A673 (cell line): ENCODE data around the gene KIF26A. TPM values are rescaled to one million over a fixed set of nuclear protein-coding genes. Genes with fewer than 3 reads are reported as not detected.

Source experiments
- BruUV-seq: library from RNA; stranded (reverse); fragments of 400-500 nt; replicated peaks from 2 replicates; lab custom pipeline; 2021; lab: Mats Ljungman, UMichigan
- CTCF ChIA-PET: fragments of 300-600 bp; sonication (Branson Sonifier 250); formaldehyde crosslinking; loops from one replicate; lab custom pipeline; 2022; ENCODE audit warnings: antibody characterized with exemption; lab: Charles Lee
- POLR2A ChIA-PET: fragments of 300-600 bp; sonication (Branson Sonifier 250); formaldehyde crosslinking; loops from one replicate; lab custom pipeline; 2022; ENCODE audit warnings: antibody characterized with exemption; ENCODE audit not compliant: low non-redundant PET; lab: Charles Lee
- DNase-seq: peaks from one replicate; pipeline ENCODE4 v3.0.0-alpha.2; 2015; ENCODE audit warnings: low spot score
- H3K27ac ChIP-seq: fragments of 200-600 bp; sonication (generic); 2 replicates; pipeline ENCODE4 v1.5.1; 2016; ENCODE audit warnings: mixed run types, low read depth, mild to moderate bottlenecking, mixed read lengths, antibody characterized with exemption, low read length; ENCODE audit not compliant: poor library complexity, severe bottlenecking
- H3K27me3 ChIP-seq: fragments of 200-600 bp; sonication (generic); replicated peaks from 2 replicates; pipeline ENCODE4 v1.6.1; 2017; ENCODE audit warnings: mixed run types, low read depth, mild to moderate bottlenecking, mixed read lengths, antibody characterized with exemption, low read length; ENCODE audit not compliant: insufficient read depth, poor library complexity
- H3K36me3 ChIP-seq: fragments of 200-600 bp; sonication (generic); 2 replicates; pipeline ENCODE4 v1.6.1; 2016; ENCODE audit warnings: mixed run types, mild to moderate bottlenecking, mixed read lengths, antibody characterized with exemption, low read length; ENCODE audit not compliant: insufficient read depth, poor library complexity, severe bottlenecking
- H3K4me1 ChIP-seq: fragments of 200-600 bp; sonication (generic); 2 replicates; pipeline ENCODE4 v1.6.1; 2017; ENCODE audit warnings: mixed run types, mild to moderate bottlenecking, mixed read lengths, antibody characterized with exemption, low read length; ENCODE audit not compliant: insufficient read depth, poor library complexity, severe bottlenecking
- H3K4me3 ChIP-seq: fragments of 200-600 bp; sonication (generic); 2 replicates; pipeline ENCODE4 v1.5.1; 2016; ENCODE audit warnings: low read depth, mixed run types, mild to moderate bottlenecking, mixed read lengths, low read length; ENCODE audit not compliant: poor library complexity, severe bottlenecking
- H3K9me3 ChIP-seq: fragments of 200-600 bp; sonication (generic); 2 replicates; pipeline ENCODE4 v1.6.1; 2016; ENCODE audit warnings: mixed run types, low read depth, mild to moderate bottlenecking, mixed read lengths, antibody characterized with exemption, low read length; ENCODE audit not compliant: poor library complexity, severe bottlenecking
- CTCF ChIP-seq: fragments of 300-800, 200-600 bp; sonication (generic); conservative IDR thresholded peaks from 2 replicates; pipeline ENCODE4 v1.5.1; 2017; ENCODE audit warnings: low read depth, mild to moderate bottlenecking, antibody characterized with exemption, low read length, moderate library complexity, mixed read lengths
- EZH2 ChIP-seq: fragments of 200-600 bp; sonication (generic); IDR thresholded peaks from 2 replicates; pipeline ENCODE4 v1.6.1; 2017; ENCODE audit warnings: borderline replicate concordance, low read depth, mild to moderate bottlenecking, mixed read lengths, antibody characterized with exemption, low read length; ENCODE audit not compliant: poor library complexity, severe bottlenecking
- intact Hi-C: fragments of 100-400 bp; cut with micrococcal nuclease; formaldehyde crosslinking; loops from one replicate; pipeline ENCODE4 v1.10.0; 2022; ENCODE audit not compliant: unreplicated experiment
- total RNA-seq: library from RNA; stranded (reverse); gene quantifications from 2 replicates; pipeline ENCODE4 v1.2.3, GENCODE V29; 2021

Gene KIF26A
- total RNA-seq, 1 experiment from 2014 or later: 11.5 TPM

DNA sequence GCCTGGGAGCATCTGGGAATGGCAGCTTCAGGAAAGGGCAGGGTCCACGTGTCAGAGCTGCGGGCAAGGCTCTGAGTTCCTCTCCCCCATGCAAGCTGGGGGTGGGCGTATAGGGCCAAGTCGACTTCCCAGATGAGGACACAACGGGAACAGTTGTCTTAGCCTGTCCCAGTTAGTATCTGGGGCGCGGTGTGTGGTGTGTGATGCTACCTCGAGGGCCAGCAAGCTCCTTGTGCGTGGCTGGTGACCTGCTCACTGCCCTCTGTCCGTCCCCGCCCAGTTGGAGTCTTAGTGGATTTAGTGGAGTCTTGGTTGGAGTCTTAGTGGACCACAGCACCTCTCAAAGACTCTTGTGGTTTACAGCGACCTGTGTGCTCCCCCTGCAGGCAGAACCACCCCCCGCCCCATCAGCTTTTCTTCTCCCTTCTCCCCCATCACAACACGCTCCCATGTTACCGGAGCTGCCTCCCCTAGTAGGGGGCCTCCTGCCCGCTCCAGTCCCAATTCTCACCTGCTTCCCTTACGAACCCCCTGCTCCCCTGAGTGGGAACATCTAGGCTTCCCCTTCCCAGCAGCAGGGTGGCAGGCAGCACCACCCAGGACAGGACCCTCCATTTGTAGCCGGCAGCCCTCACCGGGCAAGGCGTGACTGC, 44.2 kb upstream of the KIF26A start:
- Histone ChIP-seq H3K27ac (no peak overlapping the region), H3K9me3 (no peaks in the 10 kb centered on the region), H3K27me3 (no peaks in the 10 kb centered on the region), H3K4me3 (no peak overlapping the region), H3K36me3 (no peaks in the 10 kb centered on the region), H3K4me1 (peaks cover 8% of the 10 kb centered on the region)
- ChIA-PET CTCF (interaction anchor here (0.5 to 0.6 kb wide), 2 partner anchors 15 to 475 kb away, joined by 6 to 7 read pairs; no protein-coding TSS in a partner anchor), POLR2A (no interaction called here)
- intact Hi-C loops: loop anchor here (5.0 kb wide), 1 partner anchor 548 kb away; no protein-coding TSS in a partner anchor
- no TSS peak for BruUV-seq
- TF ChIP-seq CTCF (no peak), EZH2 (no peak)
- no peak for DNase-seq

- Histone ChIP-seq H3K27me3 (no peaks in the 10 kb centered on the region), H3K4me3 (no peak overlapping the region), H3K4me1 (peaks cover 8% of the 10 kb centered on the region), H3K36me3 (no peaks in the 10 kb centered on the region), H3K9me3 (no peaks in the 10 kb centered on the region), H3K27ac (no peak overlapping the region)
- TF ChIP-seq CTCF: peak; percentile 97
- TF ChIP-seq EZH2: no peak
- ChIA-PET CTCF (interaction anchor here (0.5 to 0.6 kb wide), 2 partner anchors 15 to 474 kb away, joined by 6 to 7 read pairs; no protein-coding TSS in a partner anchor), POLR2A (no interaction called here)
- no TSS peak for BruUV-seq
- intact Hi-C loops: loop anchor here (5.0 kb wide), 1 partner anchor 547 kb away; no protein-coding TSS in a partner anchor
- DNase-seq: peak; percentile 79
Measured at GRCh38 chr14:104094709-104095425, 43.5 kb upstream of the KIF26A start.

DNA sequence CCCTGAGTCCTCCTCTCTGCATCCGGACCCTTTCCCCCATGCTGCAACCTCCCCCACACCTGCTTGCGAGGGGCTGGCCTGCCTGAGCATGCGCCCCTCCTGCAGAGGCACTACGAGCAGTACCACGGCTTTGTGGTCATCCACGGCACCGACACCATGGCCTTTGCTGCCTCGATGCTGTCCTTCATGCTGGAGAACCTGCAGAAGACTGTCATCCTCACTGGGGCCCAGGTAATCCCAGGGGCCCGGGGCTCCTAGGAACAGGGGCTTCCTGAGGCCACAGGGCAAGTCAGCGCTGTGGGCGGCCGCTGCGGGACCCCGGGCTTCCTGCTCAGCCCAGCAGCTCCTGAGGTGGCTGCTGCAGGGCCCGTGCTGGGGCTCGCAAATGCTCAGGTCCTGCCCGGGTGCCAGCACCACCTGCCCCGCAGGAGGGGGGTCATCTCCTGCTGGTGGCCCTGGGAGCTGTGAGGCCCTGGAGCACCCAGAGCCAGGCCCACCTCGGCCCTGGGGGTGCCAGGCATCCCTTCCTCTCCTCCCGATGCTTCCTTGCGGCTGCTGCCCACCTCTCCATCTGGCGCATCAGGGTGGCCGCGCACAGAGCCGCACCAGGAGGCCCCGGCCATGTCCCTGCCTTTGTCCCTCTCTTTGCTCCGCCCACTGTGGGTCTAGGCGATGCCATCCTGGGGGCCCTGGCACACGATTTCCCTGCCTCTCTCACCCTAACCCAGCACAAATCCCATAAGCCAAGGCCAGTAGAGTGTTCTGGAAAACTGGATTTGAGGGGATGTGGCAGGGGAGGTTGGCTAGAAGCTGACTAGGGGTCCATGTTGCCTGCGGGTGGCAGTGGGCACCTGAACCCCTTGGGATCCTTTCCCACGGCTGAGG, 42.7 kb upstream of the KIF26A start:
- intact Hi-C loops: no loop called here
- Histone ChIP-seq H3K4me3 (no peak overlapping the region), H3K36me3 (no peaks in the 10 kb centered on the region), H3K4me1 (peaks cover 8% of the 10 kb centered on the region), H3K9me3 (no peaks in the 10 kb centered on the region), H3K27ac (no peak overlapping the region), H3K27me3 (no peaks in the 10 kb centered on the region)
- TF ChIP-seq EZH2: no peak
- no peak for TF ChIP-seq CTCF
- ChIA-PET POLR2A (no interaction called here), CTCF (no interaction called here)
- no peak for DNase-seq
- no TSS peak for BruUV-seq
